Right lobe of liver (tissue), 4 donors: ENCODE measurements around the gene KIF6.

Experiments used
- CTCF ChIP-seq, 4 donors: fragments of 200-600 bp in 3 of 4; fragments of 450-650 bp in 1 of 4; IDR thresholded peaks; one replicate each; pipeline versions ENCODE4 v1.5.1 to v1.8.0; 2016 to 2022; ENCODE audit warnings: antibody characterized with exemption in 4 of 4, mild to moderate bottlenecking in 2 of 4
- POLR2A ChIP-seq: fragments of 450-650 bp; IDR thresholded peaks from one replicate; pipeline ENCODE4 v1.6.1; 2017; ENCODE audit warnings: antibody characterized with exemption, mild to moderate bottlenecking
- donor health status: DM: no; HTN: no; CAD: no.
- donor health status: DM: no; HTN: no; CAD: no.
- donor health status: DM: no; HTN: yes; CAD: no.

DNA sequence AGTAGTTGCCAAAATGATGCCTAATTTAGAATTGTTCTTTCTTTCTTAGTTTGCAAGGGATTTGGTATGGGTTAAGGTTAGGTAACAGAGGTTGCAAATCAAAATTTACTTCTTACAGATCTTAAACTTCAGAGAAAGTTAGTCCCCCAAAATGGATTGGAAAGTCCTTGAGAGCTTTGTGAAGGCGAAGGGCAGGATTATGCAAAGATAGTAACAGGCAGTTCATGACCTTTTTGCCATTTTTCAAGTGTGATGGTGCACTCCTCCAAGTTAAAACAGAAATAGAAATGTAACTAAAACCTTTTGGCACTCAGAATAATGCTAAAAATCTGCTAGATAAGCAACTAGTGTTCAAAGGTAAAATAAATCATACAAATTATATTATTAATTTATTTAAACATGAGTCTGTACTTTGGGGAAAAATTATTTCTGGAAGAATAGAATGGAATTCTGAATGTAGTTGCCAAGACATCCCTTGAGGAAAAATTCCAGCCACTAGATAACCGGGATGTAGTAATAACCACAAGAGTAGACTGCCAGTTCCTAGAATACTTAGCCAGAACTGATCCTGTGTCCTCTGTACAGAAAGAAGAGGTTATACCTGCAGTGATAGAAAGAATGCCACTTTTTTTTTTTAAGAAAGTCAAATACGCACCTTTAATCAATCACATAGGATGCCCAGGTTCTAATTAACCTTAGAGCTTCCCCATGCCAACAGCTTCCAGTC, 35.2 kb upstream of the KIF6 start:
- TF ChIP-seq CTCF (IDR thresholded peaks at IDR 0.05) (no peak), POLR2A (no peak)
